HG03064 (cell line): ENCODE measurements around the gene WTAP.
"Not testable (repeated sequence)": the region's sequence is repeated elsewhere in the genome, so short reads cannot be mapped to it uniquely, and the experiment has no call there.

Experiments used
- ATAC-seq: cut with Tn5 transposase; IDR thresholded peaks from one replicate; pipeline ENCODE4 v1.9.1; 2021; ENCODE audit warnings: low read depth; ENCODE audit not compliant: unreplicated experiment

WTAP gene

GRCh38 chr6:159794976-159795375 lies 67.7 kb downstream of the WTAP start:
- ATAC-seq = not testable (repeated sequence)

DNA sequence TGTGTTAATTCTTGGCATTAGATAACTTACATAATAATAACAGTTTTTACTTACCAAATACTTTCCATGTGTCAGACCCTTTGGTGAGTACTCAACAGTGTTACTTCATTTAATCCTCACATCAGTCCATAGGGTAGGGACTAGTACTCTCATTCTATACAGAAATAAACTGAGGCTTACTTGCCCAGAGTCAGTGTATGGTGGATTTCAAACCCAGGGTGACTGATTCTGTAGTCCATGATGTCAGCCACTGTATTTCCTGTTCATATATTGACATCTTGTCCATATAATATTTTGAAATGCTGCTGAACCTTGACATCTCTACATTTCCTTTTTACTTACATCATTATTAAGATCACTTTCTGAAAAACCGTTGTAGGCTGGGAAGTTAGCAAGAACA lies 70.2 kb downstream of the WTAP start:
- ATAC-seq = no peak

- no peak for ATAC-seq
These were observed 73.0 kb downstream of the WTAP start, which contains the start of gene PNLDC1 for GRCh38 chr6:159800141-159800865. TSS of gene PNLDC1 (plus strand) at chr6:159800276. CDS start at chr6:159800308, 32 bp downstream.

GRCh38 chr6:159801935-159802334 lies 74.6 kb downstream of the WTAP start:
- ATAC-seq = no peak

DNA sequence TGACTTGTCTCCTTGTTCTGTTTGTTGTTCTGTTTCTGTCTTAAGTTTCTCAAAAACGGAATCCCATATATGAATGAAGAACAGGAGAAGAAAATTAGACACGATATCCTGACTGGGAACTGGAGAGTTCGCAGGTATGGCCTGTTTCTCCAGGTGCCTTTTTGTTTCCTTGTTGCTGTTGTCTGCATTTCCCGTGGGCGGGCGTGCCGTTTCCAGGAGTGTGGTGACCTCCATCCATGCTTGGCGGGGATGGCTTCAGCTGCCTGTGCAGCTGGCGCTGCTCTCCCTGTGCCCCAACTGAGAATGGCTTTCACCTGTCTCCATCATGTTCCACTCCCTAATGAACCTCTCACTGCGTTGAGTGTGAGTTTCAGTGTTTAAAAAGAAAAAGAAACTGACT lies 77.2 kb downstream of the WTAP start:
- ATAC-seq = no peak

GRCh38 chr6:159805440-159806020 lies 78.2 kb downstream of the WTAP start:
- ATAC-seq = no peak
